Tibial artery (tissue), 4 donors: ENCODE measurements around the gene IFITM2.

Experiments
- DNase-seq, 2 donors: peaks; one replicate each; pipeline ENCODE4 v3.0.0-alpha.2; 2019
- H3K27ac ChIP-seq, 2 donors: fragments of 200-600 bp; sonication (generic) in 1 of 2; 1 replicate in 1 of 2; 2 replicates in 1 of 2; pipeline ENCODE4 v1.5.1; 2018 to 2019; ENCODE audit warnings: mild to moderate bottlenecking in 1 of 2
- H3K27me3 ChIP-seq, 2 donors: fragments of 200-600 bp; sonication (generic) in 1 of 2; one replicate each; pipeline versions ENCODE4 v1.5.1 to v1.6.0; 2016 to 2019
- H3K36me3 ChIP-seq, 3 donors: fragments of 200-600 bp; sonication (generic) in 2 of 3; one replicate each; pipeline ENCODE4 v1.5.1; 2016 to 2019; ENCODE audit warnings: mild to moderate bottlenecking in 2 of 3
- H3K4me1 ChIP-seq, 4 donors: fragments of 200-600 bp; sonication (generic) in 2 of 4; 1 replicate in 3 of 4; 2 replicates in 1 of 4; pipeline ENCODE4 v1.5.1; 2016 to 2019
- H3K4me3 ChIP-seq, 2 donors: fragments of 200-600 bp; sonication (generic) in 1 of 2; 1 replicate in 1 of 2; 2 replicates in 1 of 2; pipeline ENCODE4 v1.5.1; 2018 to 2019; ENCODE audit warnings: mild to moderate bottlenecking in 2 of 2
- H3K9me3 ChIP-seq, 3 donors: fragments of 200-600 bp; sonication (generic) in 1 of 3; one replicate each; pipeline ENCODE4 v1.5.1; 2016 to 2019
- CTCF ChIP-seq, 2 experiments: fragments of 200-600 bp in 1 of 2; fragments of 450-650 bp in 1 of 2; IDR thresholded peaks; one replicate each; pipeline ENCODE4 v1.5.1; 2017 to 2019; ENCODE audit warnings: antibody characterized with exemption in 2 of 2, mild to moderate bottlenecking in 1 of 2, moderate library complexity in 1 of 2
- intact Hi-C: fragments of 100-400 bp; cut with DNase I; formaldehyde crosslinking; loops from one replicate; pipeline ENCODE4 v1.15.0; 2023; ENCODE audit warnings: low total_unique reads

The IFITM2 gene

GRCh38 chr11:288478-289397 lies 18.9 kb upstream of the IFITM2 start, which contains the start of gene PGGHG:
Gene PGGHG (plus strand): TSS chr11:289126. CDS start chr11:289817, 691 bp downstream.
- no peak for TF ChIP-seq CTCF (IDR thresholded peaks at IDR 0.05)
- Histone ChIP-seq H3K4me1 (peaks cover 0 to 21% (median 18%) of the 10 kb centered on the region in 4 donors), H3K9me3 (no peaks in the 10 kb centered on the region), H3K36me3 (peaks cover 0 to 27% (median 5%) of the 10 kb centered on the region in 3 donors), H3K27me3 (peaks cover 0 to 27% of the 10 kb centered on the region in 2 donors), H3K27ac (peak within 1 kb of the TSS; percentile 67 to 79), H3K4me3 (peak within 1 kb of the TSS; percentile 69 to 95)
- peak; percentile 68 to 86 for DNase-seq
- intact Hi-C loops: no loop called here

DNA sequence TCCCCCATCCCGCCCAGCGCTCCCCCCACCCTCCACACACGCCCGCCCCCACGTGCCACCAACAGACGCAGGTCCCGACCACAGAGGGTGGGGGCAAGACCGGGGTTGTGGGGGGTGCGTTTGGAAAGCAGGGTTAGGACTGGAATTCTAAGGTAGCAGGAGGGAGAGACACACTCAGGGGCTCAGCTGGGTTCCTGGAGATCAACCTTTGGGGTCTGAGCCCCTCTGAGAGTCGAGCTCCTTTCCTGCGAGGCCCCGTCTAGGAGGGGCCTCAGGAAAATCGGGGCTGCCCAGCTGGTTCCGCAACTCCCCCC lies 18.3 kb upstream of the IFITM2 start:
- intact Hi-C loops: no loop called here
- peak overlapping the region; percentile 67 to 79 for H3K27ac ChIP-seq
- no peak for DNase-seq

DNA sequence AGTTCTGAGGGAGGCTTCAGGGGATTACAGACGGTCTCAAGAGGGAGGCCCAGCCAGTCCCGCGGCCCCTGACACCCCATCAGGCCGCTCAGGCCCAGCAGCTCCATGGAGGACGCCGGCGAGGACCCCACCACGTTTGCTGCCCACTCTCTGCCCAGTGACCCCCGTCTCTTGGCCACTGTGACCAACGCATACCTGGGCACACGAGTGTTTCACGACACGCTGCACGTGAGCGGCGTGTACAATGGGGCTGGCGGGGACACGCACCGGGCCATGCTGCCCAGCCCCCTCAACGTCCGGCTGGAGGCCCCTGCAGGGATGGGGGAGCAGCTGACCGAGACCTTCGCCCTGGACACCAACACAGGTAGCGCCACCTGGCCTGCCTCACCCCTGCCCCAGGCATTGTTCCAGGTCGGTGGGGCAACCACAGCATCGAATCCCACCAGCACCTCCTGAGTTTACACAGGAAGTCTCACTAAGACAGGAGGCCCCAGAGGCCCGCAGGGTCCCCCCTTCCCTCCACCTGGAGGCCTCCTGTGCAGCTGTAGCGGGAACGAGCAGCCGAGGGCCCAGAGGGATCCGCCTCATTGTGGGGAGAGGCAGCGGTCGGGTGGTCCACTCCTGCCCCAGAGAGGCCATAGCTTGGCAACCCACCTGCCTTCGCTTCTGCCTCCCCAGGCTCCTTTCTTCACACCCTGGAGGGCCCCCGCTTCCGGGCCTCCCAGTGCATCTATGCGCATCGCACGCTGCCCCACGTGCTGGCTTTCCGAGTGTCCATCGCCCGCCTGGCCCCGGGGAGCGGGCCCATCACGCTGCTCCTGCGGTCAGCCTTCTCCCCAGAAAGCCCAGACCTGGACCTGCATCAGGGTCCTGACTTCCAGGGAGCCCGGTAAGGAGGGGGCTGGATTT lies 17.6 kb upstream of the IFITM2 start:
- peaks cover 0 to 38% (median 10%) of the 10 kb centered on the region in 3 donors for H3K36me3 ChIP-seq
- no peak for TF ChIP-seq CTCF (IDR thresholded peaks at IDR 0.05)
- H3K27me3 ChIP-seq: peaks cover 0 to 21% of the 10 kb centered on the region in 2 donors
- intact Hi-C loops: no loop called here
- peak; percentile 22 to 67 for DNase-seq
- peaks cover 0 to 21% (median 18%) of the 10 kb centered on the region in 4 donors for H3K4me1 ChIP-seq
- H3K4me3 ChIP-seq: peak overlapping the region; percentile 69 to 95
- H3K9me3 ChIP-seq: no peaks in the 10 kb centered on the region
- peak overlapping the region; percentile 67 to 79 for H3K27ac ChIP-seq

More for the DNA sequence above, 18.3 kb upstream of the IFITM2 start:
- peaks cover 0 to 21% of the 10 kb centered on the region in 2 donors for H3K27me3 ChIP-seq
- no peak for TF ChIP-seq CTCF (IDR thresholded peaks at IDR 0.05)
- H3K4me1 ChIP-seq: peaks cover 0 to 21% (median 18%) of the 10 kb centered on the region in 4 donors
- peaks cover 0 to 33% (median 5%) of the 10 kb centered on the region in 3 donors for H3K36me3 ChIP-seq
- peak overlapping the region; percentile 69 to 95 for H3K4me3 ChIP-seq
- H3K9me3 ChIP-seq: no peaks in the 10 kb centered on the region

DNA sequence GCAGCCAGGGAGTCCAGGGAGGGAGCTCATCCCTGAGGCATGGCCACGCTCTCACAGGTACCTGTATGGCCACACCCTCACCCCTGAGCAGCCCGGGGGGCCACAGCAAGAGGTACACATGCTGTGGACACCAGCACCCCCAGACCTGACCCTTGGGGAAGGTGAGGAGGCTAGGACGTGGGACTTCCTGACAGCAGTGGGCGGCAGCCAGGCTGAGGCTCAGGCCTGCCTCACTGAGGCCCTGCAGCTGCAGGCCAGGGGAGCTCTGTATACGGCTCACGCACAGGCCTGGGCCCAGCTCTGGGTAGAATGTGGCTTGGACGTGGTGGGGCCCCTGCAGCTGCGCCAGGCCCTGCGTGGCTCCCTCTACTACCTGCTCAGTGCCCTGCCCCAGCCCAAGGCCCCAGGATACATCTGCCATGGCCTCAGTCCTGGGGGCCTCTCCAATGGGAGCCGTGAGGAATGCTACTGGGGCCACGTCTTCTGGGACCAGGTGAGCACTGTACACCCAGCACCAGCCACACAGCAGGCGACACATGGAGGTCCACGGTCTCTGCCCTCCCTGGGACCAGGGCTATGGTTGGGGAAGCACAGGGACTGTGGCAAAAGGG lies 16.9 kb upstream of the IFITM2 start:
- H3K36me3 ChIP-seq: peaks cover 0 to 38% (median 10%) of the 10 kb centered on the region in 3 donors
- peak in 1 of 2 donors; percentile 44 for DNase-seq
- no peak overlapping the region for H3K27ac ChIP-seq
- no peaks in the 10 kb centered on the region for H3K9me3 ChIP-seq
- TF ChIP-seq CTCF (IDR thresholded peaks at IDR 0.05): no peak
- H3K4me3 ChIP-seq: no peak overlapping the region
- intact Hi-C loops: no loop called here
- peaks cover 0 to 21% (median 18%) of the 10 kb centered on the region in 4 donors for H3K4me1 ChIP-seq
- peaks cover 0 to 20% of the 10 kb centered on the region in 2 donors for H3K27me3 ChIP-seq
